ENCODE measurements around the gene PPP6R1.

PPP6R1 gene

GRCh38 chr19:55283548-55284377, 24.9 kb upstream of the PPP6R1 start, which contains the start of gene BRSK1:
Gene BRSK1 (plus strand): TSS chr19:55283997. CDS start chr19:55284443, 446 bp downstream.
- peak; percentile 56 for DNase-seq

- DNase-seq = peak; percentile 98
Observed at GRCh38 chr19:55279770-55280643, 21.2 kb upstream of the PPP6R1 start, which contains the start of gene HSPBP1. Gene HSPBP1 (minus strand): TSS chr19:55280110. CDS start chr19:55279608, 502 bp downstream.

- DNase-seq = no peak
Observed at GRCh38 chr19:55279340-55279739, 20.5 kb upstream of the PPP6R1 start.

- DNase-seq = no peak
Observed at GRCh38 chr19:55278391-55279135, 19.7 kb upstream of the PPP6R1 start.

- DNase-seq = no peak
Observed at GRCh38 chr19:55277494-55277893, 18.7 kb upstream of the PPP6R1 start.

GRCh38 chr19:55276720-55277430, 18.1 kb upstream of the PPP6R1 start:
- no peak for DNase-seq

- DNase-seq = no peak
Observed at GRCh38 chr19:55275851-55276719, 17.3 kb upstream of the PPP6R1 start.

GRCh38 chr19:55273978-55274707, 15.3 kb upstream of the PPP6R1 start:
- DNase-seq = no peak

GRCh38 chr19:55272142-55272541, 13.3 kb upstream of the PPP6R1 start:
- no peak for DNase-seq

- no peak for DNase-seq
Observed at GRCh38 chr19:55270172-55270942, 11.5 kb upstream of the PPP6R1 start.

- DNase-seq = no peak
Observed at GRCh38 chr19:55269299-55269698, 10.5 kb upstream of the PPP6R1 start.

GRCh38 chr19:55266840-55267239, 8.0 kb upstream of the PPP6R1 start:
- DNase-seq = no peak

- DNase-seq = no peak
Observed at GRCh38 chr19:55266404-55266803, 7.6 kb upstream of the PPP6R1 start.

GRCh38 chr19:55265723-55266386, 7.0 kb upstream of the PPP6R1 start:
- no peak for DNase-seq

GRCh38 chr19:55265173-55265572, 6.4 kb upstream of the PPP6R1 start:
- DNase-seq = no peak

- no peak for DNase-seq
Observed at GRCh38 chr19:55264531-55264930, 5.7 kb upstream of the PPP6R1 start.

- no peak for DNase-seq
Observed at GRCh38 chr19:55262359-55262758, 3.5 kb upstream of the PPP6R1 start.

GRCh38 chr19:55261671-55262126, 2.9 kb upstream of the PPP6R1 start:
- DNase-seq = no peak

Measured in activated CD4-positive, alpha-beta T cell treated with anti-CD3 and anti-CD28 coated beads for 48 hours (primary cell).